ENCODE measurements around the gene MESD.

DNA sequence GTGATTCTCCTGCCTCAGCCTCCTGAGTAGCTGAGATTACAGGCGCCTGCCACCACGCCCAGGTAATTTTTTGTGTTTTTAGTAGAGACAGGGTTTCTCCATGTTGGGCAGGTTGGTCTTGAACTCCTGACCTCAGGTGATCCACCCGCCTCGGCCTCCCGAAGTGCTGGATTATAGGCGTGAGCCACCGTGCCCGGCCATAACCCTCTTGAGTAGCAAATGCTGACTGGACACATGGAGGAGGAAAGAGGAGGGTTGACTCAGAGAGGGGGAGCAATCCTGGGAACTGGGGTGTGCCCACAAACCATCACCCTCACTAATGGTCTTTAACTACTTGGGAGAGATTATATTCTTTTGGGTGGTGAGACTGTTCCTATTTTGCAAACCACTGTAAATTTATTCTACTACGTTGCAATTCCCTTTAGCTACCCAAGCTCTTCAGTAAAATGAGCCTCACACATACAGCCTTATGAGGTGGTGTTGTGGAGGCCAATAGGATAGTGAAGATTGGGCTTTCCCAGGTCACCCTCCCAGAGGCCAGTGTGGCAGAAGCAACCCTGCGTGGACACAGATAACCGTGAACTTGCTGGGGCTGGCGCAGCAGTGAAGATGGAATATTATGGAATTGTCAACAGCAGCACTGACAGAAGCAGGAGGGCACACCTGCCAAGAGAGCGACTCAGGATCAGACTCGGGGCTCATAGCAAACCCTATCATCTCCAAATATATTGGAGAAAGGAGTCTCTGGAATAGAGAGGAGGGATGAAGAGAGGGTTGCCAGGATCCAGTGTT, 48.5 kb upstream of the MESD start:
- TF ChIP-seq POLR2A (IDR thresholded peaks at IDR 0.05) (no peak), POLR2AphosphoS5 (IDR thresholded peaks at IDR 0.05) (no peak), EP300 (IDR thresholded peaks at IDR 0.05) (no peak)
- TF ChIP-seq, protein P1, sequence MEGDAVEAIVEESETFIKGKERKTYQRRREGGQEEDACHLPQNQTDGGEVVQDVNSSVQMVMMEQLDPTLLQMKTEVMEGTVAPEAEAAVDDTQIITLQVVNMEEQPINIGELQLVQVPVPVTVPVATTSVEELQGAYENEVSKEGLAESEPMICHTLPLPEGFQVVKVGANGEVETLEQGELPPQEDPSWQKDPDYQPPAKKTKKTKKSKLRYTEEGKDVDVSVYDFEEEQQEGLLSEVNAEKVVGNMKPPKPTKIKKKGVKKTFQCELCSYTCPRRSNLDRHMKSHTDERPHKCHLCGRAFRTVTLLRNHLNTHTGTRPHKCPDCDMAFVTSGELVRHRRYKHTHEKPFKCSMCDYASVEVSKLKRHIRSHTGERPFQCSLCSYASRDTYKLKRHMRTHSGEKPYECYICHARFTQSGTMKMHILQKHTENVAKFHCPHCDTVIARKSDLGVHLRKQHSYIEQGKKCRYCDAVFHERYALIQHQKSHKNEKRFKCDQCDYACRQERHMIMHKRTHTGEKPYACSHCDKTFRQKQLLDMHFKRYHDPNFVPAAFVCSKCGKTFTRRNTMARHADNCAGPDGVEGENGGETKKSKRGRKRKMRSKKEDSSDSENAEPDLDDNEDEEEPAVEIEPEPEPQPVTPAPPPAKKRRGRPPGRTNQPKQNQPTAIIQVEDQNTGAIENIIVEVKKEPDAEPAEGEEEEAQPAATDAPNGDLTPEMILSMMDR (IDR thresholded peaks at IDR 0.05): no peak
